PC-9 (cell line): Measurements from ENCODE around the gene CDH11.

ENCODE experiments used
- EZH2 ChIP-seq: fragments of 200-600 bp; sonication (generic); IDR thresholded peaks from 2 replicates; pipeline ENCODE4 v1.8.0; 2017; ENCODE audit warnings: antibody characterized with exemption, low read depth
- TF ChIP-seq, protein P1 (sequence below): fragments of 200-600 bp; sonication (generic); conservative IDR thresholded peaks from 2 replicates; pipeline ENCODE4 v1.6.1; 2017; ENCODE audit warnings: mixed run types, antibody characterized with exemption, mild to moderate bottlenecking, moderate library complexity

DNA sequence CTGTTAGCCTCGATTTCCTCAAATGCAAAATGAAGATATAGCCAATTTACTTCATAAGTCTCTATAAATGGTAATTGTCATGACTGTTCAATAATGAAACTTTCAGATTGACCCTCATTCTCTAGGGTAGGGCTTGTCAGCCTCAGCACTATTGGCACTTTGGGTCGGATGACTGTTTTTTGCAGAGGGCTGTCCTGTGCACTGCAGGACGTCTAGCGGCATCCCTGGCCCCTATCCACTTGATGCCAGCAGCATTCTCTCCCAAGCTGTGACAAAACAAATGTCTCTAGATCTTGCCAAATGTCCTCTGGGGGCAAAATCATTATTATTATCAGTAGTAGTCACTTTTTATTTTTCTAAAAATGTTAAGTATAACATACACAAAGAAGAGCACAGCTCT, 24.6 kb downstream of the CDH11 start:
- TF ChIP-seq, protein P1, sequence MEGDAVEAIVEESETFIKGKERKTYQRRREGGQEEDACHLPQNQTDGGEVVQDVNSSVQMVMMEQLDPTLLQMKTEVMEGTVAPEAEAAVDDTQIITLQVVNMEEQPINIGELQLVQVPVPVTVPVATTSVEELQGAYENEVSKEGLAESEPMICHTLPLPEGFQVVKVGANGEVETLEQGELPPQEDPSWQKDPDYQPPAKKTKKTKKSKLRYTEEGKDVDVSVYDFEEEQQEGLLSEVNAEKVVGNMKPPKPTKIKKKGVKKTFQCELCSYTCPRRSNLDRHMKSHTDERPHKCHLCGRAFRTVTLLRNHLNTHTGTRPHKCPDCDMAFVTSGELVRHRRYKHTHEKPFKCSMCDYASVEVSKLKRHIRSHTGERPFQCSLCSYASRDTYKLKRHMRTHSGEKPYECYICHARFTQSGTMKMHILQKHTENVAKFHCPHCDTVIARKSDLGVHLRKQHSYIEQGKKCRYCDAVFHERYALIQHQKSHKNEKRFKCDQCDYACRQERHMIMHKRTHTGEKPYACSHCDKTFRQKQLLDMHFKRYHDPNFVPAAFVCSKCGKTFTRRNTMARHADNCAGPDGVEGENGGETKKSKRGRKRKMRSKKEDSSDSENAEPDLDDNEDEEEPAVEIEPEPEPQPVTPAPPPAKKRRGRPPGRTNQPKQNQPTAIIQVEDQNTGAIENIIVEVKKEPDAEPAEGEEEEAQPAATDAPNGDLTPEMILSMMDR: no peak
- no peak for TF ChIP-seq EZH2
